IMR-90 (cell line): ENCODE results near the gene RBMS3. TPM values are rescaled to one million over a fixed set of nuclear protein-coding genes. Genes with fewer than 3 reads are reported as not detected.

Experiments used
- ATAC-seq: fragments of 200-7000 bp; cut with Tn5 transposase; 2 replicates; pipeline ENCODE4 v1.9.1; 2020; ENCODE audit warnings: low read depth, mild to moderate bottlenecking, moderate library complexity
- BruUV-seq: library from RNA; stranded (reverse); fragments of 400-500 nt; replicated peaks from 2 replicates; lab custom pipeline; 2021; lab: Mats Ljungman, UMichigan
- CTCF ChIA-PET: fragments of 300-600 bp; formaldehyde crosslinking; extraction: SDS; loops from one replicate; lab custom pipeline; 2021; ENCODE audit warnings: antibody characterized with exemption; lab: Yijun Ruan, JAX
- POLR2A ChIA-PET: fragments of 300-600 bp; sonication (Branson Sonifier 250); formaldehyde crosslinking; loops from one replicate; lab custom pipeline; 2022; ENCODE audit warnings: antibody characterized with exemption; ENCODE audit not compliant: unreplicated experiment; lab: Charles Lee
- DNase-seq: peaks from one replicate; pipeline ENCODE4 v3.0.0; 2013
- H2AFZ ChIP-seq: replicated peaks from 2 replicates; pipeline ENCODE3; 2013; ENCODE audit warnings: low read length, mild to moderate bottlenecking; ENCODE audit not compliant: poor library complexity
- H2AK5ac ChIP-seq: 2 replicates; pipeline ENCODE4 v1.6.1; 2013; ENCODE audit warnings: low read depth, low read length, inconsistent platforms
- H2AK9ac ChIP-seq: replicated peaks from 2 replicates; pipeline ENCODE3; 2013; ENCODE audit warnings: mild to moderate bottlenecking, low read depth, low read length, moderate library complexity; ENCODE audit not compliant: poor library complexity
- H2BK120ac ChIP-seq: 2 replicates; pipeline ENCODE4 v1.6.1; 2013; ENCODE audit warnings: low read depth, low read length, inconsistent platforms
- H2BK15ac ChIP-seq: 3 replicates; pipeline ENCODE4 v1.6.1; 2013; ENCODE audit warnings: low read depth, low read length, inconsistent platforms
- H2BK20ac ChIP-seq: 2 replicates; pipeline ENCODE4 v1.6.1; 2013; ENCODE audit warnings: low read depth, mild to moderate bottlenecking, inconsistent platforms, low read length, moderate library complexity
- H2BK5ac ChIP-seq: 2 replicates; pipeline ENCODE4 v1.6.1; 2013; ENCODE audit warnings: mild to moderate bottlenecking, low read depth, low read length, inconsistent platforms; ENCODE audit not compliant: poor library complexity, severe bottlenecking
- H3K14ac ChIP-seq: replicated peaks from 2 replicates; pipeline ENCODE4 v1.6.1; 2013; ENCODE audit warnings: low read depth, low read length, inconsistent platforms
- H3K18ac ChIP-seq: 2 replicates; pipeline ENCODE4 v1.6.1; 2013; ENCODE audit warnings: low read depth, low read length, control low read depth
- H3K23ac ChIP-seq: 2 replicates; pipeline ENCODE4 v1.6.1; 2013; ENCODE audit warnings: low read depth, low read length, inconsistent platforms
- H3K27ac ChIP-seq: 2 replicates; pipeline ENCODE4 v1.5.1; 2013; ENCODE audit warnings: mild to moderate bottlenecking, control low read depth, low read length; ENCODE audit not compliant: insufficient read depth
- H3K27me3 ChIP-seq: 2 replicates; pipeline ENCODE4 v1.6.1; 2013; ENCODE audit warnings: low read length; ENCODE audit not compliant: control insufficient read depth, insufficient read depth
- H3K36me3 ChIP-seq: 2 replicates; pipeline ENCODE4 v1.6.1; 2013; ENCODE audit warnings: low read length, mixed read lengths; ENCODE audit not compliant: control insufficient read depth, insufficient read depth
- H3K4ac ChIP-seq: 2 replicates; pipeline ENCODE4 v1.6.1; 2013; ENCODE audit warnings: low read depth, low read length, inconsistent platforms
- H3K4me1 ChIP-seq: 2 replicates; pipeline ENCODE4 v1.6.1; 2013; ENCODE audit warnings: low read length, mixed read lengths; ENCODE audit not compliant: control insufficient read depth, insufficient read depth
- H3K4me2 ChIP-seq: 2 replicates; pipeline ENCODE4 v1.6.1; 2013; ENCODE audit warnings: low read depth, mild to moderate bottlenecking, control low read depth, low read length, moderate library complexity
- H3K4me3 ChIP-seq: 2 replicates; pipeline ENCODE4 v1.5.1; 2013; ENCODE audit warnings: low read depth, mild to moderate bottlenecking, control low read depth, low read length, moderate library complexity; ENCODE audit not compliant: insufficient read depth
- H3K56ac ChIP-seq: 2 replicates; pipeline ENCODE4 v1.6.1; 2013; ENCODE audit warnings: low read length, inconsistent platforms; ENCODE audit not compliant: insufficient read depth; ENCODE audit errors: extremely low read depth
- H3K79me1 ChIP-seq, 2 experiments: 2 replicates each; pipeline ENCODE4 v1.6.1; 2013; ENCODE audit warnings: low read length in 2 of 2, inconsistent platforms in 1 of 2, low read depth in 1 of 2
- H3K9ac ChIP-seq: 2 replicates; pipeline ENCODE4 v1.6.1; 2013; ENCODE audit warnings: low read depth, low read length, control low read depth
- H3K9me1 ChIP-seq: 2 replicates; pipeline ENCODE4 v1.6.1; 2013; ENCODE audit warnings: low read length, inconsistent platforms; ENCODE audit not compliant: insufficient read depth
- H3K9me3 ChIP-seq: 2 replicates; pipeline ENCODE4 v1.6.1; 2013; ENCODE audit warnings: low read length; ENCODE audit not compliant: control insufficient read depth, insufficient read depth
- H4K20me1 ChIP-seq: 2 replicates; pipeline ENCODE4 v1.6.1; 2013; ENCODE audit warnings: low read length, inconsistent platforms; ENCODE audit not compliant: insufficient read depth
- H4K5ac ChIP-seq: 2 replicates; pipeline ENCODE4 v1.6.1; 2013; ENCODE audit warnings: mild to moderate bottlenecking, low read depth, low read length, control low read depth
- H4K8ac ChIP-seq, 2 experiments: 2 replicates each; pipeline ENCODE4 v1.6.1; 2013; ENCODE audit warnings: low read depth in 2 of 2, low read length in 2 of 2, control low read depth in 1 of 2, inconsistent platforms in 1 of 2
- H4K91ac ChIP-seq: 2 replicates; pipeline ENCODE4 v1.6.1; 2013; ENCODE audit warnings: low read depth, low read length, inconsistent platforms; ENCODE audit not compliant: insufficient read depth
- BHLHE40 ChIP-seq: fragments of 150-350 bp; IDR thresholded peaks from 2 replicates; pipeline ENCODE4 v1.6.1; 2016; ENCODE audit warnings: mild to moderate bottlenecking, low read depth, low read length
- CEBPB ChIP-seq: IDR thresholded peaks from 2 replicates; pipeline ENCODE4 v1.6.1; 2012; ENCODE audit warnings: low read depth, low read length, improper control_type of control experiment
- CHD1 ChIP-seq: IDR thresholded peaks from 2 replicates; pipeline ENCODE4 v1.6.1; 2012; ENCODE audit warnings: low read depth, low read length, improper control_type of control experiment
- FOS ChIP-seq: fragments of 150-350 bp; IDR thresholded peaks from 2 replicates; pipeline ENCODE4 v1.6.1; 2016; ENCODE audit warnings: low read depth, low read length
- MAFK ChIP-seq: IDR thresholded peaks from 2 replicates; pipeline ENCODE4 v1.6.1; 2012; ENCODE audit warnings: low read depth, low read length, improper control_type of control experiment
- MAZ ChIP-seq: IDR thresholded peaks from 2 replicates; pipeline ENCODE4 v1.6.1; 2012; ENCODE audit warnings: low read depth, mild to moderate bottlenecking, low read length, improper control_type of control experiment, moderate library complexity, borderline replicate concordance
- MXI1 ChIP-seq: IDR thresholded peaks from 2 replicates; pipeline ENCODE4 v1.6.1; 2012; ENCODE audit warnings: low read depth, mild to moderate bottlenecking, low read length, moderate library complexity, borderline replicate concordance
- NFE2L2 ChIP-seq: fragments of 150-350 bp; IDR thresholded peaks from 2 replicates; pipeline ENCODE4 v1.6.1; 2016; ENCODE audit warnings: low read depth, mild to moderate bottlenecking, low read length
- POLR2A ChIP-seq: IDR thresholded peaks from 2 replicates; pipeline ENCODE4 v1.6.1; 2012; ENCODE audit warnings: mild to moderate bottlenecking, low read depth, low read length
- RAD21 ChIP-seq: IDR thresholded peaks from 2 replicates; pipeline ENCODE4 v1.6.1; 2012; ENCODE audit warnings: low read length, improper control_type of control experiment
- RCOR1 ChIP-seq: IDR thresholded peaks from 2 replicates; pipeline ENCODE4 v1.6.1; 2012; ENCODE audit warnings: mild to moderate bottlenecking, low read length, improper control_type of control experiment; ENCODE audit not compliant: insufficient replicate concordance
- RFX5 ChIP-seq: IDR thresholded peaks from 2 replicates; pipeline ENCODE4 v1.8.0; 2012; ENCODE audit warnings: low read depth, mild to moderate bottlenecking, low read length, moderate library complexity
- SMC3 ChIP-seq: fragments of 150-350 bp; IDR thresholded peaks from 2 replicates; pipeline ENCODE4 v1.6.1; 2016; ENCODE audit warnings: low read depth, mild to moderate bottlenecking, antibody characterized with exemption, low read length, moderate library complexity
- WGBS, 2 experiments: methylation state at CpG; one replicate each; pipeline versions ENCODE4 v1.1.5 to v1.1.7; 2013; ENCODE audit warnings: missing lambda C conversion rate in 2 of 2; ENCODE audit not compliant: insufficient read length in 1 of 2; ENCODE audit errors: extremely low coverage in 2 of 2; 5-methylcytosine and 5-hydroxymethylcytosine counted together
- dilution Hi-C: fragments of 300-500 bp; cut with HindIII; formaldehyde crosslinking; loops from one replicate; pipeline ENCODE4 v1.14.3; 2018; ENCODE audit warnings: low sequenced_read_pairs; ENCODE audit not compliant: unreplicated experiment
- in situ Hi-C: fragments of 300-500 bp; cut with MboI; formaldehyde crosslinking; loops from 3 replicates; pipeline ENCODE4 v1.14.3; 2019; ENCODE audit warnings: low sequenced_read_pairs, inconsistent platforms, mixed read lengths
- intact Hi-C: fragments of 100-400 bp; cut with micrococcal nuclease; formaldehyde crosslinking; loops from 2 replicates; pipeline ENCODE4 v1.10.0; 2022
- polyA plus RNA-seq, 3 experiments: library from polyadenylated mRNA; depleted of rRNA; stranded (reverse); fragments of >200 nt; gene quantifications; 2 replicates each; pipeline ENCODE4 v1.2.3, GENCODE V29; 2012; ENCODE audit warnings: low replicate concordance in 1 of 3
- total RNA-seq: library from RNA; depleted of rRNA; stranded (reverse); fragments of >200 nt; gene quantifications from 2 replicates; pipeline ENCODE4 v1.2.3, GENCODE V29; 2012
- TF ChIP-seq, protein P1 (sequence below): conservative IDR thresholded peaks from 2 replicates; pipeline ENCODE4 v1.5.1; 2012; ENCODE audit warnings: mild to moderate bottlenecking, low read depth, low read length, improper control_type of control experiment
- TF ChIP-seq, protein P2 (sequence below): fragments of 150-350 bp; IDR thresholded peaks from 2 replicates; pipeline ENCODE4 v1.6.1; 2016; ENCODE audit warnings: low read depth, mild to moderate bottlenecking, low read length, moderate library complexity, borderline replicate concordance
- TF ChIP-seq, protein P3 (sequence below): fragments of 150-350 bp; IDR thresholded peaks from 2 replicates; pipeline ENCODE4 v1.6.1; 2017; ENCODE audit warnings: mild to moderate bottlenecking, antibody characterized with exemption, low read length, low read depth

Gene RBMS3
- total and polyA plus RNA-seq, 2 of the 4 experiments (the other 2 are of a cell fraction): 15.2 to 127 TPM

DNA sequence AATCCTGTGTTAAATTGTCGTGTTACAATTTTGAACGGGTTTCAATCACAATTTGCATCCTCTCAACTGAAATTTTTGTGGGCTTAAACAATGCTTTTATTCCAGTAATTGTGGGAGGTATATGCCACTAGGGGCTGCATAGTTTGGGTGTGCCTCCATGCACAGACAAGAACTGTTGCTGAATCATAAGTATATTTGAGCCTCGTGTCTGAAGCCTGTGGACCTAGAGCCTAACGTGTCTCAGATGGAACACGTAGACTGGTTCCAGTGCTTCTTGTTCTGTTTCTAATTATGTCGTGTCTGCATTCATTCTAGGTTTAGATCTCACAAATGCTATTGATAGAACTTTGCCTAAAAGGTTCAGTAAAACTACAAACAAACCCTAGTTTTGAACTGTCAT, 363.4 kb downstream of the RBMS3 start:
- no TSS peak for BruUV-seq
- Histone ChIP-seq H3K27me3 (no peaks in the 10 kb centered on the region), H3K36me3 (no peaks in the 10 kb centered on the region), H3K4ac (no peak overlapping the region; the same call in 1 of the 2 replicates), H4K91ac (no peak overlapping the region), H3K9me3 (no peaks in the 10 kb centered on the region), H2AFZ (no peak overlapping the region), H3K4me3 (no peak overlapping the region), H4K5ac (peak overlapping the region; percentile 23; the same call in 1 of the 2 replicates), H4K8ac (no peak overlapping the region), H3K9me1 (peaks cover 3% of the 10 kb centered on the region; the same call in 1 of the 2 replicates), H3K9ac (no peak overlapping the region), H2AK5ac (peak overlapping the region; percentile 57; the same call in 1 of the 2 replicates), H3K18ac (no peak overlapping the region), H2BK15ac (no peak overlapping the region), H2BK5ac (no peak overlapping the region), H3K79me1 (peaks cover 6 to 10% of the 10 kb centered on the region in 2 experiments; a peak in 3 of 4 replicates), H2BK20ac (no peak overlapping the region), H2AK9ac (no peak overlapping the region), H4K20me1 (no peaks in the 10 kb centered on the region), H3K56ac (no peak overlapping the region), H3K4me2 (no peak overlapping the region), H2BK120ac (no peak overlapping the region), H3K27ac (no peak overlapping the region), H3K4me1 (peaks cover 4% of the 10 kb centered on the region; the same call in 1 of the 2 replicates), H3K23ac (0 out of 2 replicates have a peak overlapping the region, but pooled peaks have one; percentile 32), H3K14ac (no peak overlapping the region)
- DNase-seq: no peak
- ChIA-PET POLR2A (no interaction called here), CTCF (no interaction called here)
- in situ Hi-C loops (no loop called here), intact Hi-C loops (no loop called here), dilution Hi-C loops (no loop called here)
- no peak for ATAC-seq
- TF ChIP-seq, protein P1, sequence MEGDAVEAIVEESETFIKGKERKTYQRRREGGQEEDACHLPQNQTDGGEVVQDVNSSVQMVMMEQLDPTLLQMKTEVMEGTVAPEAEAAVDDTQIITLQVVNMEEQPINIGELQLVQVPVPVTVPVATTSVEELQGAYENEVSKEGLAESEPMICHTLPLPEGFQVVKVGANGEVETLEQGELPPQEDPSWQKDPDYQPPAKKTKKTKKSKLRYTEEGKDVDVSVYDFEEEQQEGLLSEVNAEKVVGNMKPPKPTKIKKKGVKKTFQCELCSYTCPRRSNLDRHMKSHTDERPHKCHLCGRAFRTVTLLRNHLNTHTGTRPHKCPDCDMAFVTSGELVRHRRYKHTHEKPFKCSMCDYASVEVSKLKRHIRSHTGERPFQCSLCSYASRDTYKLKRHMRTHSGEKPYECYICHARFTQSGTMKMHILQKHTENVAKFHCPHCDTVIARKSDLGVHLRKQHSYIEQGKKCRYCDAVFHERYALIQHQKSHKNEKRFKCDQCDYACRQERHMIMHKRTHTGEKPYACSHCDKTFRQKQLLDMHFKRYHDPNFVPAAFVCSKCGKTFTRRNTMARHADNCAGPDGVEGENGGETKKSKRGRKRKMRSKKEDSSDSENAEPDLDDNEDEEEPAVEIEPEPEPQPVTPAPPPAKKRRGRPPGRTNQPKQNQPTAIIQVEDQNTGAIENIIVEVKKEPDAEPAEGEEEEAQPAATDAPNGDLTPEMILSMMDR: no peak
- TF ChIP-seq MAFK: no peak
- TF ChIP-seq CEBPB: no peak
- no peak for TF ChIP-seq MAZ
- no peak for TF ChIP-seq POLR2A
- no peak for TF ChIP-seq RAD21
- TF ChIP-seq, protein P2, sequence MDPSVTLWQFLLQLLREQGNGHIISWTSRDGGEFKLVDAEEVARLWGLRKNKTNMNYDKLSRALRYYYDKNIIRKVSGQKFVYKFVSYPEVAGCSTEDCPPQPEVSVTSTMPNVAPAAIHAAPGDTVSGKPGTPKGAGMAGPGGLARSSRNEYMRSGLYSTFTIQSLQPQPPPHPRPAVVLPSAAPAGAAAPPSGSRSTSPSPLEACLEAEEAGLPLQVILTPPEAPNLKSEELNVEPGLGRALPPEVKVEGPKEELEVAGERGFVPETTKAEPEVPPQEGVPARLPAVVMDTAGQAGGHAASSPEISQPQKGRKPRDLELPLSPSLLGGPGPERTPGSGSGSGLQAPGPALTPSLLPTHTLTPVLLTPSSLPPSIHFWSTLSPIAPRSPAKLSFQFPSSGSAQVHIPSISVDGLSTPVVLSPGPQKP: no peak
- TF ChIP-seq MXI1: no peak
- TF ChIP-seq NFE2L2: no peak
- TF ChIP-seq SMC3: no peak
- TF ChIP-seq FOS: no peak
- no peak for TF ChIP-seq CHD1
- no peak for TF ChIP-seq RCOR1
- no peak for TF ChIP-seq BHLHE40
- TF ChIP-seq, protein P3, sequence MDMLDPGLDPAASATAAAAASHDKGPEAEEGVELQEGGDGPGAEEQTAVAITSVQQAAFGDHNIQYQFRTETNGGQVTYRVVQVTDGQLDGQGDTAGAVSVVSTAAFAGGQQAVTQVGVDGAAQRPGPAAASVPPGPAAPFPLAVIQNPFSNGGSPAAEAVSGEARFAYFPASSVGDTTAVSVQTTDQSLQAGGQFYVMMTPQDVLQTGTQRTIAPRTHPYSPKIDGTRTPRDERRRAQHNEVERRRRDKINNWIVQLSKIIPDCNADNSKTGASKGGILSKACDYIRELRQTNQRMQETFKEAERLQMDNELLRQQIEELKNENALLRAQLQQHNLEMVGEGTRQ: no peak
- no peak for TF ChIP-seq RFX5
- WGBS, 2 experiments: no CpG with 5 or more reads among the region's 6 CpGs
